Activated CD8-positive, alpha-beta memory T cell treated with anti-CD3 and anti-CD28 coated beads, Interleukin-2, amount 50 U/mL, for 48 hours (primary cell): ENCODE data around the gene CLDN14.
A peak's percentile ranks its signal among the peaks of the same experiment; 100 is the strongest.
"Not testable (repeated sequence)": the region's sequence is repeated elsewhere in the genome, so short reads cannot be mapped to it uniquely, and the experiment has no call there.

Source experiments
- DNase-seq: peaks from one replicate; pipeline ENCODE4 v3.0.0-alpha.2; 2020

CLDN14 gene

DNA sequence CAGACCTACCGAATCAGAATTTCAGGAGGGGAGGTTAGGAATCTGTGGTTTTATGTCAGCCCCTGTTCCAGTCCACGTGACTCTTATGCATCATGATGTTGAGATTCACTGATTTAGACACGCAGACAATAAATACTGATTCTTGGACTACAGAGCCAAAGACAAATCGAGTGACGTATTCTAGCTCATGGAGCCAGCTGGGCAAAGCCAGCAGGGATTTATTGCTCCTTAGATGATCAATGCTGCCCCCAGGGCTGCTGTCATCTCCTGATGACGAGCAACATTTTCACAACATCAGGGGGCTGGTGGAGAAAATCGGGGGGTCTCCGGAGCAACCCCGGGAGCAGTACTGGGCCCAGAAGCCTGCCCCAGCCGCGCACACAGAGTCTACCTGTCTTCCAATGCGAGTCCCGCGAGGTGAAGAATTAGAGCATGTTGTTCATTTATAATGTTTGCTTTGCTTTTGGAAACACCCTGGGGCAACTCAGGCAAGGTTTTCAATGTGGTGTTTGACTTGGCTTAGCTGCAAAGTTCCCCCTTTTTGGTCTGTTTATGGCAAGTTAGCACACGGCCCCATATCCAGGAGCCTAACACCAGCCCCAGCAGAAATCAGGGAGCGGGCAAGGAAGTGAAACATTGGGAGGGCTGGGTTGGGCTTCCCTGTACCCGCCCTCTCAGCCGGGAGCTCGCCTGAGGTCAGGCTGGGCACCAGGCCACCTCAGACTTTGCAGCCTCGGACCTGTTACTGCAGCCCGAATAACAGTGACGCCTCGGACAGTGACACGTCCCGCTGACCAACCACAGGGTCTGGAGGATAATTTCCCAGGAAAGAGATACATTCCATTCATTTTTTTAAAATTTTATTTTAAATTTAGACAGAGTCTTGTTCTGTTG is 19.9 kb upstream of the CLDN14 start:
- DNase-seq, result no peak

DNA sequence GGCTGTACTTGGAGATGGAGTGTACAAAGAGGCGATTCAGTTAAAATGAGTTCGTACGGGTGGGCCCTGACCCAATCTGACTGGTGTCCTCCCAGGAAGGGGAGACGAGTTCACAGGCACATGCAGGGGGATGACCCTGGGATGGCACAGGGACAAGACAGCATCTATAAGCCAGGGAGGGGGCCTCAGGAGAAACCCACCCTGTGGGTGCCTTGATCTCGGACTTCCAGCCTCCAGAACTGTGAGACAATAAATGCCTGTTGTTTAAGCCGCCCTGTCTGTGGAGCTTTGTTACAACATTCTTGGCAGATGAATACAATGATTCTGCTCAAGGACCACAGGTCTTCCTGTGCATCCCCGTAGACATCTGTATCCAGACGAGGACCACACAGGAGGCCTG is 14.6 kb upstream of the CLDN14 start:
- no peak for DNase-seq

DNA sequence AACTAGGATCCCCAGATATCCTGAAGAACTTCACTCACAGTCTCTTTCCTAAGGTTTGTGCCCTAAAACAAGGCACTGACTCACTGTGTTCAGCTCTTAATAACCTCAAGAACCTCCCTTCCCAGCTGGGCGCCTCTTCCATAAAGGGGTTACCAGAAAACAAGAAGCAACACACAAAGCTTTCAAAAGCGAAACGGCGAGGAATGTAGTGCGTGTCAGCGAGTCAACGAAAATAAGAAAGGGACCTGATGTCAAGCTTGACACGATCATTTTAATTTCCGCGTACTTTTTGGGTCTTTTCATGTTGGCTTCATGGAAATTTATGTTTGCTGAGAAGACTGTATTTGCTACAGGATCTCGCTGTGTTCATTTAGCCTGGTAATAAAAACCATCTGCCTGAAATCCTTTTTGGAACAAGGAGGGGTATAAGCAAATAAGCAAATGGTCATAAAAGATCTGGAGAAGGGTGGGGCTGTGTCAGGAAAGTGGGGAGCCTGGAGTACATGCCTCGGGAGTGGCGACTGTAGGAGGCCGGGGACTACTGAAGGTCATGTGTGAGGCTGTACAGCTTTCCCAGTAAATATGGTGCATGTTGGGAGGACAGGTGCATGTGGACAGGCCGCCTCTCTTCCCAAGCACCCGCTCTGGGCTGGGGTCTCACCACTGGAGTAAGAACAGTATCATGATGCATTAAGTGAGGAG is 11.4 kb upstream of the CLDN14 start:
- DNase-seq, result no peak

DNA sequence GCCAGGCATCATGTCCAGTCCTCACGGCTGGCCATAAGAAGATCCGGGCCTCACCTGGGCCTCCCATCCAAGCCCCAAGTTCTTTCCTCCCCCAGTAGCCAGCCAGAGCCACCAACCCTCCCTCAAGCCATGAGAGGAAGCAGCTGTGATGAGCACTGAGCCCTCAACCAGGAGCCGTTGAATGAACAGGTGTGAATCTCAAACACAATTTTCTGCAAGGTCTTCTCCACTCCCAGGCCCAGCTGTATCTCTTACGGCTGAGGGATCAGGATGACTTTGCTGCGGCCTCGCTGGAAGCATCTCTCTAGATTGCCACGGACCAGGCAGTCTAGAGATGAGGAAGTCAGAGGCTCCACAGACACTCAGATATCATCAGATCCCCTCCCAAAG is 9.8 kb upstream of the CLDN14 start:
- DNase-seq, result no peak

DNA sequence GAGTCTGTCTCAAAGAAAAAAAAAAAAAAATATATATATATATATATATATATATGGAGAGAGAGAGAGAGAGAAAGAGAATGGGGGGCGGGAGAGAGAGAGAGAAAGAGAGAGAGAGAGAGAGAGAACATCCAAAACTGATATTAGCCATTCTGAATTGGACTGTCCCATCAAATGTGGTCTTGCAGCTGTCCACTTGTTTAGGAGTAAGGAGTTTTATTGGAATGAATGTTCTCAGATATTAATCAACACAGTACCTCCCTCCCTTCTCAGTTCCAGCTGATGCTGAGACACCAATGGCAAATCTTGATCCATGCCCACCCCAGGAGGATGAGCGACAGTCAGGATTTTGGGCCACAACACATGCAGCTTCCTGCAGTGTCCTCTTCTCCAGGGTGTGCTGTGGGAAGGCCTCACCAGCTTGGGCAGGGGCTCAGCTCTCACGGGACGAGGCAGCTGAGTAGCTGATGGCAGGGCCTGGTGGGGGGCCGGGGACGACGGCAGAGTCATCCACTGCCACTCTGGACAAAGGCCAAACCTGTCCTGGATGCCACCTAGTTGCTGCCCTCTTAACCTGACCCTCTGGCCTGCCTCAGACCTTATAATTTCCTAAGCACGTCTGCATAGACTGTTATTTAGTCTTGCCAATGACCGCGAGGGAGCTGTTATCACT is 9.3 kb upstream of the CLDN14 start:
- no peak for DNase-seq

DNA sequence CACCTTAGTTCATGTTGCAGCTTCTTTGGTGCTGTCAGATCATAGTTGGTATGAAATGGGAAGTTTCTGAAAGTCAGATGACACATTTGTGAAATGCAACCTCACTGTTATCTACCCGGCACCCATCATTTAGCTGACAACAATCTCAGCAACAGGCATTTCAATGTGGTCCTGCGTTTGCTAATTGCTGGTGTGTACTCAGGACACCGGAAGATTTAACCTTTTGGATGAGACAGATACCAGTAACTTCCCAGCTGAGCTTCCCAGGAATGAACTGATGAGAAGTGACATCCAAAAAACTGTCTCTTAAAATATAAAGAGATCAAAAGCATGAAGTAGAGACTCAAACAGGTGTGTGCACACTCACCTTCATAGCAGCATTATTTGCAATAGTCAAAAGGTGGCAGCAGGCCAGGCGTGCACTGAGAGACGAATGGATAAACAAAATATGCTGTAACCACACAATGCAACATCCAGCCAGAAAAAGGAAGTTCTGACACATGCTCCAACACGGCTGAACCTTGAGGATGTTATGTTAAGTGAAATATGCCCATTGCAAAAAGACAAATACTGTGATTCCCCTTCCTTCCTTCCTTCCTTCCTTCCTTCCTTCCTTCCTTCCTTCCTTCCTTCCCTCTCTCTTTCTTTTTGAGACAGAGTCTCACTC is 7.9 kb upstream of the CLDN14 start:
- DNase-seq, result no peak

DNA sequence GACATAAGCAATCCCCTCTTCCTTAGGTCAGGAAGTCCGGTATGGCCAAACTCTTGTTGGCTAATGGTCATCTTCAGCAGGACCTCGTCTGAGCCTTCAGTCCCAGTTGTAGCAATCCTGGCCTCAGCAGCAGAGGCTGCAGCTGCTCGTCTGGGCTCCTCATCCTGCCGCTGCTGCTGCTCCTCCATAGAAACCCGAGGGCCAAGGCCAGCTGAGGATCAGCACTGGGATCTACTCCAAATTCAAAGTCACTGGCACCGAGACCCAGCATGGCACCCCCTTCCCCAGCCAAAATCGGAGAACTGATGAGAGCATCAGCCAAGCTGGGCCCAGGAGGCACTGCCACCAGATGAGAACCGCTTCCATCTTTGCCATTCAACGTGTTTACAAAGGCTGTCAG is 6.3 kb upstream of the CLDN14 start:
- DNase-seq, result no peak

DNA sequence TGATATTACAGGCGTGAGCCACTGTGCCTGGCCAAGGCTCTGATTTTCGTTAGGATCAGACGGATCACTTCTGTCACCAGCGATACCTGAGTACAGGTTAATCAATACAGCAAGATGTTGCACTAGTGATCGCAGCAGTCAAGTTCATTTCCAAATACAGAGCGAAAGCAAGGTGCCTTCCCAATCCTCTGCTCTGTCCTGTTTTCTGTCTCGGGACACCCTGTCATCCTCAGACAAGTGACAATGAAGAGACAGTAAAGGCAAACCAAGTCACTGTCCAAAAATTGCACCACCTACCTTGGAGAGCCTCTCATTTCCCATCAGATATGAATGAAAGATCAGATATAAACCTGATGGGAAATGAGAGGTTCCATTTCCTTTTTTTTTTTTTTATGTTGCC is 5.6 kb upstream of the CLDN14 start:
- DNase-seq, result no peak

DNA sequence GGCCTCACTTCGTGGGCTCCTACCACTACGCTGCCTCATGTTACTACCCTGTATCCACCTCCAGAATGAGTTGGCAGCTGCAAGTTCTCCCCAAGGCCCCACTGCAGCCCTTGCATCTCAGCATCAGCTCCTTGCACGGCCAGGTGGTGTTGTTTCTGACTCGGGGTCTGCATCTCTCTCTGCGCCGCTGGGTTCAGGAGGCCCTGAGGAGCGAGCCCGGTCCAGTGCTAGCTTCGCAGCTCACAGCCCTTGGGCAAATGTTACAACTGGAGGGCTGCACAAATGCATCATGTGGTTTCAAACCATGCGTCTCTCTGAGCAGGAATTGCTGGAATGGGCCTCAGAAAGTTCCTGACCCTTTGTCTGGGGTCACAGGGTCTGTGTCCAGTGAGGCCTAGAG is 3.2 kb upstream of the CLDN14 start:
- DNase-seq, result no peak

DNA sequence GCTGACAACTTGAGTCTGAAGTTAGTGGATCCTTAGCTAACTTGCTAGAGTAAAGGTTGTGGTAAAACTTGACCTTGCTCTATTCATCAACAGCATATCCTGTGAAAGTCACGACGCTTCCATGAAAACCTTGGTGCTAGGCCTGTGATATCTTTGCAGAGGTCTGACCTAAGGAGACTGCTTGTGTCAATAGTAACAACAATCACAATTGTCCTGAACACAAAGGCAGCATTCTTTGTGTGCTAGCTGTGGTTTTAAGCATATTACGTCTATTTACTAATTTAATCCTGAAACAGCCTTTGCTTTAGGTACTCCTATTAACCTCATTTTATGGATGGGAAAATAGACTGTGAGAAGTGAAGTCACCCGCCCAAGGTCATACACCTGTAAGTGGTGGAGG is 2.8 kb upstream of the CLDN14 start:
- no peak for DNase-seq

DNA sequence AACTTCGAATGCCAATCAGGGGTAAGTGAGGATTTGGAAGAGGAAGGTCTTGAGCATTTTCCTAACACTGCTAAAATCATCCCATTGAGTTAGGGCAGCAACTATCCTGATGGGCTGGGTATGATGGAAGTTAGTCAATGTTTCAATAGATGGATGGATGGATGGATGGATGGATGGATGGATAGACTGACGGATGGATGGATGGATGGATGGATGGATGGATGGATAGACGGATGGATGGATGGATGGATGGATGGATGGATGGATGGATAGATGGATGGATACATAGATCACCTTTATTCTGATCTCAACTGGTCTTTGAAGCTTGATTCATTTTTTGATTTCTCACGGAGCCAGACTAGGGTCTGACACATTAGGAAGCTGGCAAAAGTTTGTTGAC is 2.3 kb upstream of the CLDN14 start:
- DNase-seq, result no peak

DNA sequence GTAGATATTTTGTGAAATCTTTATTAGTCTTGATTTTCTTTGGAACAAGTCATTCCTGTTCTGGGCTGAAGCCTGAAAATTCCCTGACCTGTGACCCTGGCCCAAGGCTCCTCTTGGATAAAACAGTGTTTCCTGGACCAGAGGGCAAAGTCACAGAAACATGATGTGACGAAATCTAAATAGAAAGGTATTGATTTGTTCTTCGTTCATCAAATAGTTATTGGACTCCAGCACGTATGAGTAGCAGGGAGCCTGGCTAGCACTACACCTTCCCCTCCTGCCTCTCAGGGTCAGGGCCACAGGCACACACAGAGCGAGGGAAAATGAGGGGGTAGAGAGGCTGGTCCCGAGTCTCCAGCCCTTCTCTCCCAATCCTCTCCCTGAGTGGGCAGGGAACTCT is 1.7 kb upstream of the CLDN14 start:
- DNase-seq, result no peak

DNA sequence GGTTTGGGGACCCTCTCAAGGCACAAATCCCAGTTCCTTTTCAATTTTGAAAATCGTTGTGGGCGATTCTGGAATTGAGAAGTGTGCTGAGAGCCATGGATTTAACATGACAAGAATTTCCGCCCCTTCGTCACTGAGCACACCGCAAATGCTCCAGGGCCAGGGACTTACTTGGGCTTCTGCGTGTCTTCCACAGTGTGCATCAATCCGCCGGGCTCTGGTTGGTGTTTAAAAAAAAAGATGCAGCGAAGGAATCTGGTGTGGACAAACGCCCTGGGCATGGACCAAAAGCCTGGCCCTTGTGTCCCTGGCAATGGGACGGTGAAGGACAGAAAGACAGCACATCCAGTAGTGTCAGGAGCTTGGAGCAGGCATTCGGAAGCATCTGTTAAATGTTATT is 696 bp upstream of the CLDN14 start:
- no peak for DNase-seq

DNA sequence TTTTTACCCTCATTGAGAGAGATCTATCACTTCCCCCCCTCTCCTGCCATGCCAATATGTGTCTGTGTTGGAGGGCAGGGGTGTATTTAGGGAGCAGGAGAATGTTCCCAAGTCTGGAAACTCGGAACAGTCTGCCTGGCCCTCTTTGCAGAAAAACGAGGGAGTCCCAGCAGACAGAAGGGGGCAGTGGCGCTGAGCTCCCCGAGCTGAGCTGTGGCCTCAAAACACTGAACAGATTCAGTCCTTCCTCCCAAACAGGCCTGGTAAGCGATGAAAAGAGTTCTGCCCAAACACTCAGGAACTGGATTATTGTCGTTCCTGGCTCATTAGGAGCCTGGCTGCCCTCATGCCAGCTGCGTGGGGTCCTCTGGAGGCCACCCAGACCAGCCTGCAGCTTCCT is 981 bp downstream of the CLDN14 start:
- DNase-seq, result no peak

DNA sequence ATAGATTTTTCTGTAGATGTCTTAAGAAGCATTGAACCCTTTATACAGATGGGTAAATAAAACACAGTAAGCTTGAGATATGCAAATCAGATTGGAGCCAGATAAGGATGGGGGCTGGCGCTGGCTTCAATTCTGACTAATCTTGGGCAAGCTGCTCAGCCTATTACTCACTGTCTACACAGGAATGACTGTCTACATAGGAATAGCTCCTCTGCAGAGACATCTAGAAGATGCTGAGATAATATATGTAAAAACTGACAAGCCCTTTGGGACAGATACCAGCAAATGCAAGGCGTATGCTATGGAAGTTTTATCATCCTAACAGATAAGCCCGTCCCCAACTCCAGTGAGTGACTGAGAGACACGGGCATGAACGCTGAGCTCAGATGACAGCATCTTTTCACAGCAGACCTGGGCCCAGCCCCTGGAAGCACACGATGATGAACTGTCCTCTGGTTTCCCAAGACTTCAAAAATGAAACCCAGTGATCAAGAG is 1.7 kb downstream of the CLDN14 start:
- DNase-seq, result peak; percentile 56

DNA sequence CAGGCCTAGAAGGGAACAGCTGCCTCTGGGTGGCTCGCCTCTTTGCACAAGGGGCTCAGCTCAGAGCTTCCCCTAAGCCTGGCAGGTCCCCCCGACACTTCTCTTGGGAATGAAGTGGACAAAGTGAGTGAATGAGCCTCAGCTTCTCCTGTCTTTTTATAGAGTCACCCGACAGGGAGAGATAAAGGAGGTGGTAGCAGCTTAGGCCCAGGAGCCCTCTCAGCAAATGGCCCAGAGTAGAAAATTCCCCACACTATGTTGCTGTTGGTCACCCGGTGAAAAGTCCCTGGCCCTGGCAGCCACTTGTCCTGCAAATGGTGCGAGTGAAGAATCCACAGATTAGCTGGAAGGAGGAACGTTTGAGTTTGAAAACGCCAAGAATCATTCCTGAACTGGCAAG is 2.4 kb downstream of the CLDN14 start:
- no peak for DNase-seq

DNA sequence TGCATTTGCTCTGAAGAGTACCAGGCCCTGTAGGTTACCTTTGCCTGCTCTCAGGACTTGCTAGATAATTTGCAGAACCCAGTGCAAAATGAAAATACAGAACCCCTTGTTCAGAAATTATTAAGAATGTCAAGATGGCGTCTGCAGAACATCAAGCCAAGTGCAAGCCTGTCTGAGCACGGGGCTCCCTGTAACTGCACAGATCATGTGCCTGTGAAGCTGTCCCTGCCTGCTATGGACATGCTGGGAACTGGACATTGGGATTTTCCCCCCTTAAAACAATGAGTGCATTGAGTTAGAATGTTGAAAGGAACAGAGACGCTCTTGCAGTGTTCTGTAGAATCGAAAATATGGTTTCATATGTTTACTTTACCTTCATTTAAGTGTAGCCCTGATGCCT is 2.9 kb downstream of the CLDN14 start:
- DNase-seq, result no peak

DNA sequence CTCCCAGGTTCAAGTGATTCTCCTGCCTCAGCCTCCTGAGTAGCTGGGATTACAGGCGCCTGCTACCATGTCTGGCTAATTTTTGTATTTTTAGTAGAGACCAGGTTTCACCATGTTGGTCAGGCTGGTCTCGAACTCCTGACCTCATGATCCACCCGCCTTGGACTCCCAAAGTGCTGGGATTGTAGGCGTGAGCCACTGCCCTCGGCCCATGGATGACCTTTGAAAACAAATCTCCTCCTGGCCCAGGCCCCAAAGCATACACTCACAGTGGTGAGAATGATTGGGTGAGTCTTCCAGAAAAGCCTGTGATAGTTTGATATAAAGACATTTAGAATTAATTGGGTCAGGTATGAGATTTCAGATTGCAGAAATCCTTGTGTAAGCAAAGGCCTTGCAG is 3.4 kb downstream of the CLDN14 start:
- not testable (repeated sequence) for DNase-seq

DNA sequence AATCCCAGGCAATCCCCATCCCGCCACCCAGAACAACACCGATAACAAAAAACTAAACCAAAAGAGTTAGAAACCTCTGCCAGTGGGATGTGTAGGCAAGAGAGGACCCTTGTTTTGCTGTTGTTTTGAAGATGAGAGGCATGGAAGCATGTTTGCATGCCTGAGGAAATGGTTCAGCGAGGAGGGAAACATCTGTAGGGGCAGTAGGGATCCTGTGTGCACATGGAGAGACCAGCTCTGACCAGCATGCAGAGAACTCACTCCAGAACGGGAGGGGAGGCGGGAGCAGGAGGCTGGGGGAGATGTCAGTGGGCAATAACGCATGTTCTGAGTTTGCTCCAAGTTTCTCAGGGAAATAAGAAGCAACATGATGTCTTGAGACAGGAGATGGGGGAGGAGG is 5.3 kb downstream of the CLDN14 start:
- no peak for DNase-seq

DNA sequence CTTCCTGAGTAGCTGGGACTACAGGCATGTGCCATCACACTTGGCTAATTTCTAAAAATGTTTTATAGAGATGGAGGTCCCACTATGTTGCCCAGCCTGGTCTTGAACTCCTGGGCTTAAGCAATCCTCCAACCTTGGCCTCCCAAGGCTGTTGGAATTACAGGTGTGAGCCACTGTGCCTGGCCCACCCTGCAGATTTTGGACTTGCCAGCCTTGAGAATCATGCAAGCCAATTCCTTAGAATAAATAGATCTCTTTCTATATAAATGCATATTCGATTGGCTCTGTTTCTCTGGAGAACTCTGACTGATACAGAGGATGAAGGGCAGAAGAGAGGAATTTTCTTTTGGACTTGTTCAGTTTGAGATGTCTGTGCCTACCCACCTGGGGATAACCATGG is 6.7 kb downstream of the CLDN14 start:
- DNase-seq, result no peak

DNA sequence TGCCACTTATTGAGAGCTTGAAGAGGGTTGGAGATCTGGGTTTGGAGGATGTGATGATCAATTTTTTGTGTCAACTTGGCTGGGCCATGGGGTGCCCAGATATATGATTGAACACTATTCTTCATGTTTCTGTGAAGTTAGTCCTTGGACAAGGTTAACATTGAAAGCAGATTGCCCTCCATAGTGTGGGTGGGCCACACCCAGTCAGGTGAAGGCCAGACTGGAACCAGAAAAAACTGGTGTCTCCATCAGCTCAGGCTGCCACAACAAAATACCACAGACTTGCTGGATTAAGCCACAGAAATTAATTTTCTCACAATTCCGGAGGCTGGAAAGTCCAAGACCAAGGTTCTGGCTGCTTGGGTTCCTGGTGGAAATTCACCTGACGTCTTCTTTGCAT is 7.5 kb downstream of the CLDN14 start:
- DNase-seq, result no peak

DNA sequence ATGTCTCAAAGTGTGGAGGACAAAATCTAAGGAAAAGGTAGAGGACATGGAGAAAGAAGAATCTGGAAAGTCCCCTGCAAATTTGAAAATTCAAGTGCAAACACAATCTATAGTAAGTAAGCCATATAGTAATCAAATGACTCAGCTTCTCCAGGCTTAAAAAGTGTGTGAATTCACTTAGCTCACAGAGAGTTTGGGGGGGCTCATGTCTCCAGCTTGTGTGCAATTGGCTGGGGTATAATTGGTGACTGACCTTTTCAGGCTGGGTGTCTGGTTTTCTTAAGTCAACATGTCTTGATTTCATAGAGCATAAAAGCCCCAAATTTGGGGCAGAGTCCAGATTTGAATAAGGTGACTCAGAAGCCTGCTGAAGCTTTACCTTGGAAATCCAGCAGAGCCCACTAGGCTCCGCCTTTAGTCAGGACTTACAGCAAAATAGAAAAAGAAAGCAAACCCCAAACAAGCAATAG is 8.6 kb downstream of the CLDN14 start:
- DNase-seq, result no peak

DNA sequence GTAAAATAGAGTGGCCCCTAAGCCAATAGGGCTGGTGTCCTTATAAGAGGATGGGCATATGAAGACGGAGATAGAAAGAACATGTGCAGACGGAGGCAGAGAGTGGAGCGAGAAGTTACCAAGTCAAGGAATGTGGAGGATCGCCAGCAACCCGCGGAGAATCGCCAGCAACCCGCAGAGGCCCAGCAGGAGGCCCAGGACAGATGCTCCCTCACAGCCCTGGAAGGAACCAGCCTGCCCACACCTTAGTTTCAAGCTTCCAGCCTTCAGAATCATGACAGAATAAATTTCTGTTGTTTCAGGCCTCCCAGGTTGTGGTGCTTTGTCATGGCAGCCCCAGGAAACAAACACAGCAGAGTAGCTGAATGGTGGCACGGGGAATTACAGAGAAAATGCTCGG is 9.6 kb downstream of the CLDN14 start:
- no peak for DNase-seq
